HCT116 (cell line): ENCODE results near the gene RNF151. TPM values are rescaled to one million over a fixed set of nuclear protein-coding genes. Genes with fewer than 3 reads are reported as not detected.

ENCODE experiments used
- ATAC-seq: fragments of 200-7000 bp; cut with Tn5 transposase; 2 replicates; pipeline ENCODE4 v1.9.1; 2020; ENCODE audit warnings: mild to moderate bottlenecking, moderate library complexity
- BruUV-seq: library from RNA; stranded (reverse); fragments of 400-500 nt; replicated peaks from 2 replicates; lab custom pipeline; 2021; lab: Mats Ljungman, UMichigan
- CTCF ChIA-PET: fragments of 300-600 bp; sonication (Branson Sonifier 250); formaldehyde crosslinking; loops from one replicate; lab custom pipeline; 2021; ENCODE audit warnings: antibody characterized with exemption; lab: Charles Lee
- POLR2A ChIA-PET: fragments of 300-600, 350-600 bp; sonication (Branson Sonifier 250); formaldehyde crosslinking; loops from one replicate; lab custom pipeline; 2021; ENCODE audit warnings: antibody characterized with exemption; lab: Charles Lee
- RAD21 ChIA-PET, 2 experiments: fragments of 300-600 bp; sonication (Branson Sonifier 250); formaldehyde crosslinking; loops; one replicate each; lab custom pipeline; 2023; ENCODE audit warnings: low total read pairs in 2 of 2; ENCODE audit not compliant: uncharacterized antibody in 2 of 2, unreplicated experiment in 2 of 2, low non-redundant PET in 1 of 2; lab: Charles Lee
- DNase-seq: peaks from one replicate; pipeline ENCODE4 v3.0.0-alpha.2; 2010; ENCODE audit warnings: low read depth, low spot score
- H2AFZ ChIP-seq: fragments of 200-600 bp; shearing (Covaris generic), sonication (generic); 2 replicates; pipeline ENCODE4 v1.6.1; 2017; ENCODE audit warnings: low read depth, mixed run types, mixed read lengths, antibody characterized with exemption, low read length; ENCODE audit not compliant: poor library complexity, severe bottlenecking
- H3K27ac ChIP-seq: 2 replicates; pipeline ENCODE4 v1.5.1; 2012; ENCODE audit warnings: low read depth, low read length
- H3K27me3 ChIP-seq: fragments of 200-600 bp; sonication (generic); 2 replicates; pipeline ENCODE4 v1.6.1; 2016; ENCODE audit warnings: mixed run types, low read length, mixed read lengths; ENCODE audit not compliant: insufficient read depth
- H3K36me3 ChIP-seq, 2 experiments: fragments of 200-500 bp in 1 of 2; fragments of 200-600 bp in 1 of 2; sonication (Bioruptor generic) in 1 of 2; sonication (generic) in 1 of 2; 2 replicates each; pipeline versions ENCODE4 v1.5.1 to v1.6.1; 2014 to 2016; ENCODE audit warnings: low read length in 2 of 2, inconsistent platforms in 1 of 2, mixed read lengths in 1 of 2, mixed run types in 1 of 2; ENCODE audit not compliant: insufficient read depth in 2 of 2, control insufficient read depth in 1 of 2
- H3K4me1 ChIP-seq, 2 experiments: fragments of 200-600 bp in 1 of 2; sonication (generic) in 1 of 2; 2 replicates each; pipeline versions ENCODE4 v1.5.1 to v1.6.1; 2012 to 2017; ENCODE audit warnings: low read length in 2 of 2, inconsistent platforms in 1 of 2, mild to moderate bottlenecking in 1 of 2, mixed read lengths in 1 of 2, mixed run types in 1 of 2, moderate library complexity in 1 of 2; ENCODE audit not compliant: insufficient read depth in 2 of 2, control insufficient read depth in 1 of 2
- H3K4me2 ChIP-seq: fragments of 200-600 bp; sonication (generic); 2 replicates; pipeline ENCODE4 v1.6.1; 2017; ENCODE audit warnings: mixed run types, low read length, mixed read lengths
- H3K4me3 ChIP-seq, 2 experiments: fragments of 200-600 bp in 1 of 2; sonication (generic) in 1 of 2; replicated peaks in 1 of 2; 2 replicates each; pipeline ENCODE4 v1.5.1; 2011 to 2016; ENCODE audit warnings: low read length in 2 of 2, control low read depth in 1 of 2, low read depth in 1 of 2, mild to moderate bottlenecking in 1 of 2, mixed read lengths in 1 of 2, mixed run types in 1 of 2
- H3K79me2 ChIP-seq: fragments of 200-600 bp; sonication (generic); 2 replicates; pipeline ENCODE4 v1.6.1; 2017; ENCODE audit warnings: mild to moderate bottlenecking, mixed run types, low read length, moderate library complexity, mixed read lengths; ENCODE audit not compliant: insufficient read depth
- H3K9ac ChIP-seq: fragments of 200-600 bp; sonication (generic); 2 replicates; pipeline ENCODE4 v1.6.1; 2016; ENCODE audit warnings: low read length, mixed read lengths
- H3K9me2 ChIP-seq: fragments of 200-600 bp; sonication (generic), shearing (Covaris generic); 2 replicates; pipeline ENCODE4 v1.6.1; 2017; ENCODE audit warnings: mixed run types, mild to moderate bottlenecking, moderate library complexity; ENCODE audit not compliant: insufficient read depth
- H3K9me3 ChIP-seq, 2 experiments: fragments of 200-500 bp in 1 of 2; fragments of 200-600 bp in 1 of 2; sonication (Bioruptor generic) in 1 of 2; sonication (generic) in 1 of 2; 2 replicates each; pipeline ENCODE4 v1.6.1; 2014 to 2017; ENCODE audit warnings: low read length in 2 of 2, mixed read lengths in 2 of 2, inconsistent platforms in 1 of 2, low read depth in 1 of 2, mild to moderate bottlenecking in 1 of 2, mixed run types in 1 of 2, moderate library complexity in 1 of 2; ENCODE audit not compliant: control insufficient read depth in 1 of 2, insufficient read depth in 1 of 2
- H4K20me1 ChIP-seq: fragments of 200-600 bp; sonication (generic), shearing (Covaris generic); 2 replicates; pipeline ENCODE4 v1.6.1; 2017; ENCODE audit warnings: mixed run types, mild to moderate bottlenecking, moderate library complexity; ENCODE audit not compliant: insufficient read depth
- ATF3 ChIP-seq: IDR thresholded peaks from 2 replicates; pipeline ENCODE4 v1.6.1; 2012
- CTCF ChIP-seq, 3 experiments: fragments of 200-600 bp in 1 of 3; sonication (generic) in 1 of 3; IDR thresholded peaks in 2 of 3; conservative IDR thresholded peaks in 1 of 3; 2 replicates each; pipeline ENCODE4 v1.5.1; 2012 to 2017; ENCODE audit warnings: low read depth in 2 of 3, low read length in 2 of 3, antibody characterized with exemption in 1 of 3, borderline replicate concordance in 1 of 3, control low read depth in 1 of 3, mild to moderate bottlenecking in 1 of 3, mixed read lengths in 1 of 3, mixed run types in 1 of 3, moderate library complexity in 1 of 3; ENCODE audit not compliant: insufficient read depth in 1 of 3
- EGR1 ChIP-seq: IDR thresholded peaks from 2 replicates; pipeline ENCODE4 v1.6.1; 2012; ENCODE audit warnings: low read depth
- EZH2 ChIP-seq: fragments of 200-600 bp; sonication (generic); IDR thresholded peaks from 2 replicates; pipeline ENCODE4 v1.6.1; 2017; ENCODE audit warnings: antibody characterized with exemption, mixed run types
- EZH2phosphoT487 ChIP-seq: fragments of 200-600 bp; IDR thresholded peaks from 2 replicates; pipeline ENCODE4 v1.6.1; 2018; ENCODE audit warnings: antibody characterized with exemption, borderline replicate concordance
- JUND ChIP-seq: IDR thresholded peaks from 2 replicates; pipeline ENCODE4 v1.6.1; 2012
- MAX ChIP-seq: IDR thresholded peaks from 2 replicates; pipeline ENCODE4 v1.6.1; 2012
- POLR2A ChIP-seq: IDR thresholded peaks from 2 replicates; pipeline ENCODE4 v1.7.0; 2011; ENCODE audit warnings: borderline replicate concordance; ENCODE audit not compliant: insufficient read depth, insufficient read length; ENCODE audit errors: extremely low read depth
- RAD21 ChIP-seq: IDR thresholded peaks from 2 replicates; pipeline ENCODE4 v1.6.1; 2012; ENCODE audit warnings: low read depth, mild to moderate bottlenecking
- SP1 ChIP-seq: IDR thresholded peaks from 2 replicates; pipeline ENCODE4 v1.6.1; 2012; ENCODE audit warnings: low read depth
- SRF ChIP-seq: IDR thresholded peaks from 2 replicates; pipeline ENCODE4 v1.6.1; 2012; ENCODE audit warnings: low read depth
- TCF7L2 ChIP-seq: IDR thresholded peaks from 2 replicates; pipeline ENCODE4 v1.7.0; 2011; ENCODE audit warnings: borderline replicate concordance, inconsistent platforms; ENCODE audit not compliant: insufficient read depth, insufficient read length; ENCODE audit errors: extremely low read depth
- ZFX ChIP-seq: fragments of 450-650 bp; IDR thresholded peaks from 2 replicates; pipeline ENCODE4 v1.6.1; 2017
- intact Hi-C: fragments of 100-400 bp; cut with micrococcal nuclease; formaldehyde crosslinking; loops from 2 replicates; pipeline ENCODE4 v1.10.0; 2022
- total RNA-seq: library from RNA; stranded (reverse); gene quantifications from one replicate; pipeline ENCODE4 v1.2.1, GENCODE V29; 2021; ENCODE audit not compliant: unreplicated experiment

The RNF151 gene
- total RNA-seq, 1 experiment from 2014 or later: 0.30 TPM

- intact Hi-C loops: no loop called here
- Histone ChIP-seq H3K4me1 (peaks cover 14 to 26% of the 10 kb centered on the region in 2 experiments), H3K9ac (no peak overlapping the region), H3K79me2 (no peaks in the 10 kb centered on the region), H3K9me2 (no peaks in the 10 kb centered on the region), H3K36me3 (no peaks in the 10 kb centered on the region), H3K9me3 (no peaks in the 10 kb centered on the region), H3K4me3 (no peak overlapping the region), H4K20me1 (no peaks in the 10 kb centered on the region), H2AFZ (no peak overlapping the region), H3K27me3 (no peaks in the 10 kb centered on the region), H3K27ac (no peak overlapping the region), H3K4me2 (no peak overlapping the region)
- DNase-seq: no peak
- TF ChIP-seq RAD21 (no peak), MAX (no peak), TCF7L2 (no peak), CTCF (IDR thresholded peaks at IDR 0.05 in 2 of 3, conservative IDR thresholded peaks at IDR 0.05 in 1 of 3; ENCODE audit: borderline replicate concordance in 1 of 3, insufficient read depth in 1 of 3, low read depth in 2 of 3, low read length in 2 of 3) (no peak), SP1 (no peak), ZFX (no peak), JUND (no peak), EZH2phosphoT487 (no peak), SRF (no peak), ATF3 (no peak), EZH2 (no peak), POLR2A (no peak), EGR1 (no peak)
- RAD21 ChIA-PET: no interaction called here
- POLR2A ChIA-PET: interaction anchor here (0.9 to 2.4 kb wide), 2 partner anchors 19 kb away, joined by 3 to 7 read pairs; partner anchors contain the start of gene RPS2
- no peak for ATAC-seq
- BruUV-seq: no TSS peak
- CTCF ChIA-PET: no interaction called here
Observed at GRCh38 chr16:1945559-1946391, 20.9 kb upstream of the RNF151 start.
